Liver (tissue), 9 donors: Measurements from ENCODE around the gene DDX25. TPM values are rescaled to one million over a fixed set of nuclear protein-coding genes. Genes with fewer than 3 reads are reported as not detected.

Experiments
- DNase-seq: peaks from one replicate; pipeline ENCODE4 v3.0.0-alpha.2; 2017; ENCODE audit warnings: low spot score
- H3K27ac ChIP-seq, 2 donors: one replicate each; pipeline ENCODE4 v1.7.0; 2013; ENCODE audit warnings: inconsistent platforms in 2 of 2, low read length in 2 of 2, control low read depth in 1 of 2, low read depth in 1 of 2, mild to moderate bottlenecking in 1 of 2
- H3K27me3 ChIP-seq, 4 donors: one replicate each; pipeline versions ENCODE4 v1.6.1 to v1.7.0; 2013; ENCODE audit warnings: low read length in 3 of 4, inconsistent platforms in 1 of 4, mild to moderate bottlenecking in 1 of 4, moderate library complexity in 1 of 4; ENCODE audit not compliant: control insufficient read depth in 4 of 4, insufficient read depth in 4 of 4
- H3K36me3 ChIP-seq, 4 donors: one replicate each; pipeline versions ENCODE4 v1.6.1 to v1.7.0; 2013; ENCODE audit warnings: low read length in 3 of 4, mild to moderate bottlenecking in 3 of 4, low read depth in 1 of 4, moderate library complexity in 1 of 4; ENCODE audit not compliant: control insufficient read depth in 4 of 4, insufficient read depth in 3 of 4
- H3K4me1 ChIP-seq, 4 donors: one replicate each; pipeline versions ENCODE4 v1.6.1 to v1.7.0; 2013; ENCODE audit warnings: low read length in 3 of 4, mild to moderate bottlenecking in 3 of 4, moderate library complexity in 1 of 4; ENCODE audit not compliant: control insufficient read depth in 4 of 4, insufficient read depth in 4 of 4
- H3K4me3 ChIP-seq, 3 donors: one replicate each; pipeline versions ENCODE4 v1.6.1 to v1.7.0; 2013; ENCODE audit warnings: low read length in 3 of 3, control low read depth in 1 of 3, low read depth in 1 of 3, mild to moderate bottlenecking in 1 of 3
- H3K9ac ChIP-seq, 2 donors: one replicate each; pipeline ENCODE4 v1.7.0; 2013; ENCODE audit warnings: low read length in 2 of 2, mild to moderate bottlenecking in 2 of 2, moderate library complexity in 2 of 2, control low read depth in 1 of 2, low read depth in 1 of 2
- H3K9me3 ChIP-seq, 4 donors: one replicate each; pipeline versions ENCODE4 v1.6.1 to v1.7.0; 2013; ENCODE audit warnings: low read length in 3 of 4; ENCODE audit not compliant: control insufficient read depth in 4 of 4
- EGR1 ChIP-seq, 2 donors: IDR thresholded peaks; 2 replicates each; pipeline ENCODE4 v1.6.1; 2016 to 2018; ENCODE audit warnings: antibody characterized with exemption in 2 of 2, low read depth in 2 of 2
- FOXA1 ChIP-seq: IDR thresholded peaks from 2 replicates; pipeline ENCODE4 v1.6.1; 2016; ENCODE audit warnings: antibody characterized with exemption
- FOXA2 ChIP-seq: IDR thresholded peaks from 2 replicates; pipeline ENCODE4 v1.6.1; 2016; ENCODE audit warnings: antibody characterized with exemption
- GABPA ChIP-seq, 2 donors: IDR thresholded peaks in 1 of 2; conservative IDR thresholded peaks in 1 of 2; 2 replicates each; pipeline ENCODE4 v1.6.1; 2016; ENCODE audit warnings: antibody characterized with exemption in 2 of 2, mild to moderate bottlenecking in 1 of 2, moderate library complexity in 1 of 2
- HNF4A ChIP-seq, 2 donors: conservative IDR thresholded peaks; 2 replicates each; pipeline ENCODE4 v1.6.1; 2016; ENCODE audit warnings: antibody characterized with exemption in 2 of 2, mild to moderate bottlenecking in 2 of 2
- HNF4G ChIP-seq: IDR thresholded peaks from 2 replicates; pipeline ENCODE4 v1.6.1; 2016; ENCODE audit warnings: antibody characterized with exemption
- JUND ChIP-seq, 2 donors: IDR thresholded peaks; 2 replicates each; pipeline ENCODE4 v1.6.1; 2016; ENCODE audit warnings: antibody characterized with exemption in 2 of 2
- NR2F2 ChIP-seq: IDR thresholded peaks from 2 replicates; pipeline ENCODE4 v1.6.1; 2016; ENCODE audit warnings: antibody characterized with exemption
- RAD21 ChIP-seq, 2 donors: IDR thresholded peaks; 2 replicates each; pipeline ENCODE4 v1.6.1; 2016; ENCODE audit warnings: antibody characterized with exemption in 2 of 2, mild to moderate bottlenecking in 2 of 2
- RXRA ChIP-seq, 2 donors: IDR thresholded peaks; 2 replicates each; pipeline ENCODE4 v1.6.1; 2017 to 2018; ENCODE audit warnings: antibody characterized with exemption in 2 of 2, mild to moderate bottlenecking in 1 of 2
- SP1 ChIP-seq: IDR thresholded peaks from 2 replicates; pipeline ENCODE4 v1.6.1; 2018; ENCODE audit warnings: antibody characterized with exemption, mild to moderate bottlenecking
- TAF1 ChIP-seq: conservative IDR thresholded peaks from 2 replicates; pipeline ENCODE4 v1.6.1; 2016; ENCODE audit warnings: antibody characterized with exemption, mild to moderate bottlenecking
- YY1 ChIP-seq: IDR thresholded peaks from 2 replicates; pipeline ENCODE4 v1.6.1; 2016; ENCODE audit warnings: antibody characterized with exemption, mild to moderate bottlenecking
- WGBS: extraction: QIAGEN DNeasy Blood & Tissue Kit; methylation state at CpG from one replicate; pipeline ENCODE4 v1.1.7; 2013; 5-methylcytosine and 5-hydroxymethylcytosine counted together
- polyA plus RNA-seq, 2 donors: library from polyadenylated mRNA; stranded (reverse) in 1 of 2; unstranded in 1 of 2; fragments of 200-250 nt in 1 of 2; fragments of >200 nt in 1 of 2; fragmentation: Nextera tagmentation in 1 of 2; extraction: Ambion mirVana in 1 of 2; gene quantifications; one replicate each; pipeline versions ENCODE4 v1.2.1 to v1.2.3, GENCODE V29; 2013 to 2015
- total RNA-seq, 2 donors: library from RNA; depleted of rRNA; stranded (reverse); fragments of >200 nt; gene quantifications; one replicate each; pipeline ENCODE4 v1.2.3, GENCODE V29; 2014
- TF ChIP-seq, protein P1 (sequence below): IDR thresholded peaks from 2 replicates; pipeline ENCODE4 v1.6.1; 2016; ENCODE audit warnings: antibody characterized with exemption
- TF ChIP-seq, protein P2 (sequence below): IDR thresholded peaks from 2 replicates; pipeline ENCODE4 v1.6.1; 2016; ENCODE audit warnings: antibody characterized with exemption
- TF ChIP-seq, protein P3 (sequence below): IDR thresholded peaks from 2 replicates; pipeline ENCODE4 v1.6.1; 2016; ENCODE audit warnings: antibody characterized with exemption
- TF ChIP-seq, protein P4 (sequence below): IDR thresholded peaks from 2 replicates; pipeline ENCODE4 v1.6.1; 2016; ENCODE audit warnings: antibody characterized with exemption, mild to moderate bottlenecking
- donor health status: healthy.
- donor health status: healthy.
- donor health status: healthy.
- donor health status: healthy.
- donor health status: healthy.

The DDX25 gene
- total and polyA plus RNA-seq, 4 donors = 0.07 to 0.79 (median 0.31) TPM

DNA sequence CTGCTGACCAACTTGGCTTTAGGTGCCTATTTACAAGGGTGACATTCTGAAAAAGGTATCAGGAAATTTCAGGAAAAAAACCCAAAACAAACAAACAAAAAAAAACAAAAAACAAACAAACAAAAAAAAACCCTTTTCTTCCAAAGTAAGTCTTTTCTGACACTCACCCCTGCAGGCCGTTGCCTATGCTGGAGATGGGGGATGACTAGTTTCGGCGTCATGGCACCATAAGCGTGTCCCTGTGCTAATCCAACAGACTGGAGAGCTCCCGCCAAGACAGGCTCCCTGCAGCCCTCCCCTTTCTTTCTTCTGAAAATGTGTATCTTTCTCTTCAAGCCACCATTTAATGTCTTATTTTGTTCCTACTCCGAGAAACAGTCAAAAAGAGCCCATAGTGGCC is 55.2 kb downstream of the DDX25 start:
- Histone ChIP-seq H3K27ac (no peak overlapping the region), H3K36me3 (peaks cover 0 to 2% (median 0%) of the 10 kb centered on the region in 4 donors), H3K9ac (no peak overlapping the region), H3K4me3 (no peak overlapping the region), H3K4me1 (no peaks in the 10 kb centered on the region), H3K27me3 (no peaks in the 10 kb centered on the region), H3K9me3 (no peaks in the 10 kb centered on the region)
- no peak for DNase-seq
- TF ChIP-seq, protein P1, sequence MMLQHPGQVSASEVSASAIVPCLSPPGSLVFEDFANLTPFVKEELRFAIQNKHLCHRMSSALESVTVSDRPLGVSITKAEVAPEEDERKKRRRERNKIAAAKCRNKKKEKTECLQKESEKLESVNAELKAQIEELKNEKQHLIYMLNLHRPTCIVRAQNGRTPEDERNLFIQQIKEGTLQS = no peak
- TF ChIP-seq RXRA (IDR thresholded peaks at IDR 0.05) (no peak), YY1 (no peak), RAD21 (IDR thresholded peaks at IDR 0.05) (no peak), FOXA2 (no peak), TAF1 (no peak), GABPA (IDR thresholded peaks at IDR 0.05 in 1 of 2, conservative IDR thresholded peaks at IDR 0.05 in 1 of 2) (no peak), SP1 (no peak), HNF4A (conservative IDR thresholded peaks at IDR 0.05) (no peak), FOXA1 (no peak), HNF4G (no peak), EGR1 (IDR thresholded peaks at IDR 0.05; ENCODE audit: low read depth in 2 of 2) (no peak), JUND (IDR thresholded peaks at IDR 0.05) (no peak)
- TF ChIP-seq, protein P2, sequence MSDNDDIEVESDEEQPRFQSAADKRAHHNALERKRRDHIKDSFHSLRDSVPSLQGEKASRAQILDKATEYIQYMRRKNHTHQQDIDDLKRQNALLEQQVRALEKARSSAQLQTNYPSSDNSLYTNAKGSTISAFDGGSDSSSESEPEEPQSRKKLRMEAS = no peak
- TF ChIP-seq, protein P3, sequence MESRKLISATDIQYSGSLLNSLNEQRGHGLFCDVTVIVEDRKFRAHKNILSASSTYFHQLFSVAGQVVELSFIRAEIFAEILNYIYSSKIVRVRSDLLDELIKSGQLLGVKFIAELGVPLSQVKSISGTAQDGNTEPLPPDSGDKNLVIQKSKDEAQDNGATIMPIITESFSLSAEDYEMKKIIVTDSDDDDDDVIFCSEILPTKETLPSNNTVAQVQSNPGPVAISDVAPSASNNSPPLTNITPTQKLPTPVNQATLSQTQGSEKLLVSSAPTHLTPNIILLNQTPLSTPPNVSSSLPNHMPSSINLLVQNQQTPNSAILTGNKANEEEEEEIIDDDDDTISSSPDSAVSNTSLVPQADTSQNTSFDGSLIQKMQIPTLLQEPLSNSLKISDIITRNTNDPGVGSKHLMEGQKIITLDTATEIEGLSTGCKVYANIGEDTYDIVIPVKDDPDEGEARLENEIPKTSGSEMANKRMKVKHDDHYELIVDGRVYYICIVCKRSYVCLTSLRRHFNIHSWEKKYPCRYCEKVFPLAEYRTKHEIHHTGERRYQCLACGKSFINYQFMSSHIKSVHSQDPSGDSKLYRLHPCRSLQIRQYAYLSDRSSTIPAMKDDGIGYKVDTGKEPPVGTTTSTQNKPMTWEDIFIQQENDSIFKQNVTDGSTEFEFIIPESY = no peak
- TF ChIP-seq, protein P4, sequence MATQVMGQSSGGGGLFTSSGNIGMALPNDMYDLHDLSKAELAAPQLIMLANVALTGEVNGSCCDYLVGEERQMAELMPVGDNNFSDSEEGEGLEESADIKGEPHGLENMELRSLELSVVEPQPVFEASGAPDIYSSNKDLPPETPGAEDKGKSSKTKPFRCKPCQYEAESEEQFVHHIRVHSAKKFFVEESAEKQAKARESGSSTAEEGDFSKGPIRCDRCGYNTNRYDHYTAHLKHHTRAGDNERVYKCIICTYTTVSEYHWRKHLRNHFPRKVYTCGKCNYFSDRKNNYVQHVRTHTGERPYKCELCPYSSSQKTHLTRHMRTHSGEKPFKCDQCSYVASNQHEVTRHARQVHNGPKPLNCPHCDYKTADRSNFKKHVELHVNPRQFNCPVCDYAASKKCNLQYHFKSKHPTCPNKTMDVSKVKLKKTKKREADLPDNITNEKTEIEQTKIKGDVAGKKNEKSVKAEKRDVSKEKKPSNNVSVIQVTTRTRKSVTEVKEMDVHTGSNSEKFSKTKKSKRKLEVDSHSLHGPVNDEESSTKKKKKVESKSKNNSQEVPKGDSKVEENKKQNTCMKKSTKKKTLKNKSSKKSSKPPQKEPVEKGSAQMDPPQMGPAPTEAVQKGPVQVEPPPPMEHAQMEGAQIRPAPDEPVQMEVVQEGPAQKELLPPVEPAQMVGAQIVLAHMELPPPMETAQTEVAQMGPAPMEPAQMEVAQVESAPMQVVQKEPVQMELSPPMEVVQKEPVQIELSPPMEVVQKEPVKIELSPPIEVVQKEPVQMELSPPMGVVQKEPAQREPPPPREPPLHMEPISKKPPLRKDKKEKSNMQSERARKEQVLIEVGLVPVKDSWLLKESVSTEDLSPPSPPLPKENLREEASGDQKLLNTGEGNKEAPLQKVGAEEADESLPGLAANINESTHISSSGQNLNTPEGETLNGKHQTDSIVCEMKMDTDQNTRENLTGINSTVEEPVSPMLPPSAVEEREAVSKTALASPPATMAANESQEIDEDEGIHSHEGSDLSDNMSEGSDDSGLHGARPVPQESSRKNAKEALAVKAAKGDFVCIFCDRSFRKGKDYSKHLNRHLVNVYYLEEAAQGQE = no peak
- WGBS = 96% methylated on average over 6 of the region's 6 CpGs

DNA sequence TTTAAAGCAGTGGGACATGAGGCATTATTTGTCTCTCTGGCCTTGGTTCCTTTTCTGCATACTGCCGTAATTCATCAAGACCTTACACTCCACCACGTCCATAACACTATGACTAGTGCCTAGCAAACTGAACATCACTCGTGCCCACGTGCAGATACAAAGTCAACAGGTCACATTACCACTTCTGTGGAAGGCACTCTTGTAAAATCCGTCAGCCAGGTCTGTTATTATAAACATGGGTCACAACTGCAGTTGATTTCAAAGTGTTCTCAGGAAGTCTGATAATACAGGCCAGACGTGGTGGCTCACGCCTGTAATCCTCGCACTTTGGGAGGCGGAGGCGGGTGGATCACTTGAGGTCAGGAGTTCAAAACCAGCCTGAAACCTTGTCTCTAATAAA is 55.6 kb downstream of the DDX25 start:
- 92% methylated on average over 10 of the region's 10 CpGs for WGBS
- Histone ChIP-seq H3K27me3 (no peaks in the 10 kb centered on the region), H3K9me3 (no peaks in the 10 kb centered on the region), H3K9ac (no peak overlapping the region), H3K36me3 (peaks cover 0 to 2% (median 0%) of the 10 kb centered on the region in 4 donors), H3K4me1 (no peaks in the 10 kb centered on the region), H3K4me3 (no peak overlapping the region), H3K27ac (no peak overlapping the region)
- TF ChIP-seq JUND (IDR thresholded peaks at IDR 0.05) = no peak
- no peak for TF ChIP-seq GABPA (IDR thresholded peaks at IDR 0.05 in 1 of 2, conservative IDR thresholded peaks at IDR 0.05 in 1 of 2)
- TF ChIP-seq NR2F2 = no peak
- TF ChIP-seq FOXA2 = no peak
- TF ChIP-seq, protein P2 = no peak
- TF ChIP-seq YY1 = no peak
- DNase-seq = no peak
